Liver (tissue), 9 donors: ENCODE measurements around the gene GRIN2D. TPM values are rescaled to one million over a fixed set of nuclear protein-coding genes. Genes with fewer than 3 reads are reported as not detected.

Source experiments
- DNase-seq: peaks from one replicate; pipeline ENCODE4 v3.0.0-alpha.2; 2017; ENCODE audit warnings: low spot score
- H3K27ac ChIP-seq, 2 donors: one replicate each; pipeline ENCODE4 v1.7.0; 2013; ENCODE audit warnings: inconsistent platforms in 2 of 2, low read length in 2 of 2, control low read depth in 1 of 2, low read depth in 1 of 2, mild to moderate bottlenecking in 1 of 2
- H3K27me3 ChIP-seq, 4 donors: one replicate each; pipeline versions ENCODE4 v1.6.1 to v1.7.0; 2013; ENCODE audit warnings: low read length in 3 of 4, inconsistent platforms in 1 of 4, mild to moderate bottlenecking in 1 of 4, moderate library complexity in 1 of 4; ENCODE audit not compliant: control insufficient read depth in 4 of 4, insufficient read depth in 4 of 4
- H3K36me3 ChIP-seq, 4 donors: one replicate each; pipeline versions ENCODE4 v1.6.1 to v1.7.0; 2013; ENCODE audit warnings: low read length in 3 of 4, mild to moderate bottlenecking in 3 of 4, low read depth in 1 of 4, moderate library complexity in 1 of 4; ENCODE audit not compliant: control insufficient read depth in 4 of 4, insufficient read depth in 3 of 4
- H3K4me1 ChIP-seq, 4 donors: one replicate each; pipeline versions ENCODE4 v1.6.1 to v1.7.0; 2013; ENCODE audit warnings: low read length in 3 of 4, mild to moderate bottlenecking in 3 of 4, moderate library complexity in 1 of 4; ENCODE audit not compliant: control insufficient read depth in 4 of 4, insufficient read depth in 4 of 4
- H3K4me3 ChIP-seq, 3 donors: one replicate each; pipeline versions ENCODE4 v1.6.1 to v1.7.0; 2013; ENCODE audit warnings: low read length in 3 of 3, control low read depth in 1 of 3, low read depth in 1 of 3, mild to moderate bottlenecking in 1 of 3
- H3K9ac ChIP-seq, 2 donors: one replicate each; pipeline ENCODE4 v1.7.0; 2013; ENCODE audit warnings: low read length in 2 of 2, mild to moderate bottlenecking in 2 of 2, moderate library complexity in 2 of 2, control low read depth in 1 of 2, low read depth in 1 of 2
- H3K9me3 ChIP-seq, 4 donors: one replicate each; pipeline versions ENCODE4 v1.6.1 to v1.7.0; 2013; ENCODE audit warnings: low read length in 3 of 4; ENCODE audit not compliant: control insufficient read depth in 4 of 4
- CTCF ChIP-seq: fragments of 150-350 bp; IDR thresholded peaks from 2 replicates; pipeline ENCODE4 v1.5.1; 2017; ENCODE audit warnings: improper control_type of control experiment, low read depth, low read length; ENCODE audit not compliant: missing input control
- EGR1 ChIP-seq, 2 donors: IDR thresholded peaks; 2 replicates each; pipeline ENCODE4 v1.6.1; 2016 to 2018; ENCODE audit warnings: antibody characterized with exemption in 2 of 2, low read depth in 2 of 2
- FOXA1 ChIP-seq: IDR thresholded peaks from 2 replicates; pipeline ENCODE4 v1.6.1; 2016; ENCODE audit warnings: antibody characterized with exemption
- GABPA ChIP-seq, 2 donors: IDR thresholded peaks in 1 of 2; conservative IDR thresholded peaks in 1 of 2; 2 replicates each; pipeline ENCODE4 v1.6.1; 2016; ENCODE audit warnings: antibody characterized with exemption in 2 of 2, mild to moderate bottlenecking in 1 of 2, moderate library complexity in 1 of 2
- HNF4A ChIP-seq, 2 donors: conservative IDR thresholded peaks; 2 replicates each; pipeline ENCODE4 v1.6.1; 2016; ENCODE audit warnings: antibody characterized with exemption in 2 of 2, mild to moderate bottlenecking in 2 of 2
- HNF4G ChIP-seq: IDR thresholded peaks from 2 replicates; pipeline ENCODE4 v1.6.1; 2016; ENCODE audit warnings: antibody characterized with exemption
- JUND ChIP-seq, 2 donors: IDR thresholded peaks; 2 replicates each; pipeline ENCODE4 v1.6.1; 2016; ENCODE audit warnings: antibody characterized with exemption in 2 of 2
- NR2F2 ChIP-seq: IDR thresholded peaks from 2 replicates; pipeline ENCODE4 v1.6.1; 2016; ENCODE audit warnings: antibody characterized with exemption
- RAD21 ChIP-seq, 2 donors: IDR thresholded peaks; 2 replicates each; pipeline ENCODE4 v1.6.1; 2016; ENCODE audit warnings: antibody characterized with exemption in 2 of 2, mild to moderate bottlenecking in 2 of 2
- REST ChIP-seq: IDR thresholded peaks from 2 replicates; pipeline ENCODE4 v1.6.1; 2016; ENCODE audit warnings: antibody characterized with exemption, mild to moderate bottlenecking
- RXRA ChIP-seq, 2 donors: IDR thresholded peaks; 2 replicates each; pipeline ENCODE4 v1.6.1; 2017 to 2018; ENCODE audit warnings: antibody characterized with exemption in 2 of 2, mild to moderate bottlenecking in 1 of 2
- SP1 ChIP-seq: IDR thresholded peaks from 2 replicates; pipeline ENCODE4 v1.6.1; 2018; ENCODE audit warnings: antibody characterized with exemption, mild to moderate bottlenecking
- TAF1 ChIP-seq: conservative IDR thresholded peaks from 2 replicates; pipeline ENCODE4 v1.6.1; 2016; ENCODE audit warnings: antibody characterized with exemption, mild to moderate bottlenecking
- YY1 ChIP-seq: IDR thresholded peaks from 2 replicates; pipeline ENCODE4 v1.6.1; 2016; ENCODE audit warnings: antibody characterized with exemption, mild to moderate bottlenecking
- ZBTB33 ChIP-seq: IDR thresholded peaks from 2 replicates; pipeline ENCODE4 v1.6.1; 2016; ENCODE audit warnings: antibody characterized with exemption
- WGBS: extraction: QIAGEN DNeasy Blood & Tissue Kit; methylation state at CpG from one replicate; pipeline ENCODE4 v1.1.7; 2013; 5-methylcytosine and 5-hydroxymethylcytosine counted together
- polyA plus RNA-seq, 2 donors: library from polyadenylated mRNA; stranded (reverse) in 1 of 2; unstranded in 1 of 2; fragments of 200-250 nt in 1 of 2; fragments of >200 nt in 1 of 2; fragmentation: Nextera tagmentation in 1 of 2; extraction: Ambion mirVana in 1 of 2; gene quantifications; one replicate each; pipeline versions ENCODE4 v1.2.1 to v1.2.3, GENCODE V29; 2013 to 2015
- total RNA-seq, 2 donors: library from RNA; depleted of rRNA; stranded (reverse); fragments of >200 nt; gene quantifications; one replicate each; pipeline ENCODE4 v1.2.3, GENCODE V29; 2014
- donor health status: healthy.
- donor health status: healthy.
- donor health status: healthy.
- donor health status: healthy.
- donor health status: healthy.

The GRIN2D gene
- total and polyA plus RNA-seq, 4 donors, result 0.13 to 0.33 (median 0.17) TPM; not detected in 1

- Histone ChIP-seq H3K27me3 (no peaks in the 10 kb centered on the region), H3K9me3 (no peaks in the 10 kb centered on the region), H3K4me1 (peaks cover 4 to 24% (median 14%) of the 10 kb centered on the region in 4 donors), H3K9ac (no peak overlapping the region), H3K4me3 (peak overlapping the region in 1 of 3 donors; percentile 39), H3K27ac (no peak overlapping the region), H3K36me3 (peaks cover 0 to under 1% (median 0%) of the 10 kb centered on the region in 4 donors)
- no peak for DNase-seq
- 37% methylated on average over 94 of the region's 94 CpGs for WGBS
- TF ChIP-seq REST (no peak), HNF4G (no peak), FOXA1 (no peak), RAD21 (IDR thresholded peaks at IDR 0.05) (no peak)
Measured at GRCh38 chr19:48442116-48443035, 48.9 kb downstream of the GRIN2D start.

- Histone ChIP-seq H3K4me1 (peaks cover 4 to 24% (median 14%) of the 10 kb centered on the region in 4 donors), H3K4me3 (peak overlapping the region in 1 of 3 donors; percentile 39), H3K36me3 (peaks cover 0 to 9% (median 4%) of the 10 kb centered on the region in 4 donors), H3K27ac (no peak overlapping the region), H3K9me3 (no peaks in the 10 kb centered on the region), H3K9ac (no peak overlapping the region), H3K27me3 (no peaks in the 10 kb centered on the region)
- no peak for DNase-seq
- WGBS, result 11% methylated on average over 60 of the region's 60 CpGs
- TF ChIP-seq GABPA (IDR thresholded peaks at IDR 0.05 in 1 of 2, conservative IDR thresholded peaks at IDR 0.05 in 1 of 2) (no peak), CTCF (no peak), HNF4G (no peak), JUND (IDR thresholded peaks at IDR 0.05) (no peak), EGR1 (IDR thresholded peaks at IDR 0.05; ENCODE audit: low read depth in 2 of 2) (no peak), HNF4A (conservative IDR thresholded peaks at IDR 0.05) (no peak), NR2F2 (no peak), YY1 (no peak), RXRA (IDR thresholded peaks at IDR 0.05) (no peak), TAF1 (no peak), FOXA1 (no peak), SP1 (no peak), ZBTB33 (no peak)
Measured at GRCh38 chr19:48443256-48443655, 49.8 kb downstream of the GRIN2D start.

Other genes starting within 250 kb of the GRIN2D start
- gene LIG1, start 223.3 kb upstream of the GRIN2D start, total RNA-seq, result 10 to 100 TPM in 1 of 2 donors, 1 to 10 TPM in 1; 6.3 to 61.5 TPM
- 1 to 10 TPM; 6.7 to 7.5 TPM for gene LIG1, start 223.3 kb upstream of the GRIN2D start, polyA plus RNA-seq
- gene ZSWIM9, start 223.0 kb upstream of the GRIN2D start, total RNA-seq, result 1 to 10 TPM; 1.6 to 2.5 TPM
- gene ZSWIM9, start 223.0 kb upstream of the GRIN2D start, polyA plus RNA-seq, result 1 to 10 TPM in 1 of 2 donors, under 1 TPM in 1; 0.25 to 1.6 TPM
- gene CARD8, start 137.8 kb upstream of the GRIN2D start, total RNA-seq, result 10 to 100 TPM; 30.9 to 36.3 TPM
- 10 to 100 TPM in 1 of 2 donors, 1 to 10 TPM in 1; 9.4 to 13.8 TPM for gene CARD8, start 137.8 kb upstream of the GRIN2D start, polyA plus RNA-seq
- 1 to 10 TPM in 1 of 2 donors, under 1 TPM in 1; 0.08 to 1.1 TPM for gene ZNF114, start 123.6 kb upstream of the GRIN2D start, total RNA-seq
- gene ZNF114, start 123.6 kb upstream of the GRIN2D start, polyA plus RNA-seq, result under 1 TPM; 0.07 TPM
- 10 to 100 TPM in 1 of 2 donors, 1 to 10 TPM in 1; 4.5 to 16.6 TPM for gene EMP3, start 68.1 kb upstream of the GRIN2D start, total RNA-seq
- 10 to 100 TPM; 11.3 to 12.1 TPM for gene EMP3, start 68.1 kb upstream of the GRIN2D start, polyA plus RNA-seq
- 1 to 10 TPM; 3.2 to 5.4 TPM for gene TMEM143, start 29.7 kb upstream of the GRIN2D start, total RNA-seq
- 10 to 100 TPM in 1 of 2 donors, 1 to 10 TPM in 1; 7.9 to 10.2 TPM for gene TMEM143, start 29.7 kb upstream of the GRIN2D start, polyA plus RNA-seq
- not detected for gene SYNGR4, start 29.3 kb upstream of the GRIN2D start, total RNA-seq
- under 1 TPM in 1 of 2 donors, not detected in 1; 0.09 TPM for gene SYNGR4, start 29.3 kb upstream of the GRIN2D start, polyA plus RNA-seq
- 10 to 100 TPM; 32.3 to 34.9 TPM for gene KDELR1, start 2.1 kb upstream of the GRIN2D start, total RNA-seq
- 10 to 100 TPM; 59.1 to 94.9 TPM for gene KDELR1, start 2.1 kb upstream of the GRIN2D start, polyA plus RNA-seq
- 10 to 100 TPM in 1 of 2 donors, 1 to 10 TPM in 1; 7.1 to 31.7 TPM for gene GRWD1, start 52.3 kb downstream of the GRIN2D start, total RNA-seq
- 10 to 100 TPM; 11.1 to 19.5 TPM for gene GRWD1, start 52.3 kb downstream of the GRIN2D start, polyA plus RNA-seq
- gene KCNJ14, start 61.9 kb downstream of the GRIN2D start, total RNA-seq, result under 1 TPM; 0.23 to 0.92 TPM
- gene KCNJ14, start 61.9 kb downstream of the GRIN2D start, polyA plus RNA-seq, result under 1 TPM; 0.06 to 0.12 TPM
- gene CYTH2, start 75.7 kb downstream of the GRIN2D start, total RNA-seq, result 10 to 100 TPM; 13.1 to 16.9 TPM
- gene CYTH2, start 75.7 kb downstream of the GRIN2D start, polyA plus RNA-seq, result 10 to 100 TPM; 13.0 to 13.2 TPM
- gene LMTK3, start 118.2 kb downstream of the GRIN2D start, total RNA-seq, result under 1 TPM in 1 of 2 donors, not detected in 1; 0.08 TPM
- gene LMTK3, start 118.2 kb downstream of the GRIN2D start, polyA plus RNA-seq, result under 1 TPM in 1 of 2 donors, not detected in 1; 0.08 TPM
- not detected for gene SULT2B1, start 158.5 kb downstream of the GRIN2D start, total RNA-seq
- under 1 TPM; 0.14 to 0.24 TPM for gene SULT2B1, start 158.5 kb downstream of the GRIN2D start, polyA plus RNA-seq
- not detected for gene SPACA4, start 213.1 kb downstream of the GRIN2D start, total RNA-seq
- not detected for gene SPACA4, start 213.1 kb downstream of the GRIN2D start, polyA plus RNA-seq
- gene FAM83E, start 221.4 kb downstream of the GRIN2D start, total RNA-seq, result under 1 TPM; 0.33 to 0.42 TPM
- gene FAM83E, start 221.4 kb downstream of the GRIN2D start, polyA plus RNA-seq, result under 1 TPM in 1 of 2 donors, not detected in 1; 0.20 TPM
- 100 to 1,000 TPM; 502 to 830 TPM for gene RPL18, start 225.5 kb downstream of the GRIN2D start, total RNA-seq
- 100 to 1,000 TPM; 276 to 670 TPM for gene RPL18, start 225.5 kb downstream of the GRIN2D start, polyA plus RNA-seq
- 10 to 100 TPM; 10.2 to 17.3 TPM for gene SPHK2, start 225.8 kb downstream of the GRIN2D start, total RNA-seq
- gene SPHK2, start 225.8 kb downstream of the GRIN2D start, polyA plus RNA-seq, result 10 to 100 TPM in 1 of 2 donors, 1 to 10 TPM in 1; 9.6 to 14.4 TPM
- 1 to 10 TPM; 2.3 to 4.5 TPM for gene DBP, start 243.7 kb downstream of the GRIN2D start, total RNA-seq
- gene DBP, start 243.7 kb downstream of the GRIN2D start, polyA plus RNA-seq, result 1 to 10 TPM; 1.2 to 1.3 TPM